Measurements from ENCODE around the gene CEMIP. TPM values are rescaled to one million over a fixed set of nuclear protein-coding genes. Genes with fewer than 3 reads are reported as not detected.

The CEMIP gene
- total and polyA plus RNA-seq, 2 of the 13 experiments (the other 11 are each of a cell fraction or from before 2014, with no cell fraction given) = 4.3 to 28.5 TPM

DNA sequence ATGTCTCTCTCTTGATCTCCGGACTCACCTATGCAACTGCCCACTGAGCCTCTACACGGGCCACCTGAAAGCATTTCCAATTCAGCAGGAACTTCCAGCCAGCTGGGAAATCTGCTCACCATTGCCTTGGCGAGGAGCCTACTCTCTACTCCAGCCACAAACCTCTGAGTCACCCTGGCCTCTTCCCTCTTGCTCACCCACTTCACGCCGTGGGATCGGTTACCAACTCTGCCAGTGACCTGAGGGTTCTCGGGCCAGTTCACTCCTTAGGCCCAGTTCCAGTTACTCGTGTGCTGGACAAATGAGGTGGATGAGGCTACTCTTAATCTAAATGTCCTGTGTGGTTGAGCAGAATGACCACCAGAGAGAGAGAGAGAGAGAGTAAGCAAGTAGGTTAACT is 70.1 kb downstream of the CEMIP start:
- DNase-seq (ENCODE audit: low spot score) (no peak), ATAC-seq (no peak), FAIRE-seq (no peak)
- whole genome bisulfite sequencing (ENCODE audit: low lambda C conversion rate) = 98% methylated on average over 8 of the region's 8 CpGs
- CTCF ChIA-PET (ENCODE audit: low intra/inter-chr PET ratio, low total read pairs) = no interaction called here
- in situ Hi-C loops (cut with HindIII; ENCODE audit: extremely low pct_ligation_motif_present, low pct_unique_long_range_greater_than_20kb) = no loop called here
- intact Hi-C loops (cut with micrococcal nuclease; ENCODE audit: unreplicated experiment) = no loop called here
- H3K27me3 ChIP-seq (ENCODE audit: control insufficient read depth in 1 of 2, insufficient read depth in 2 of 2, low read length in 2 of 2) = no peaks in the 10 kb centered on the region
- no peak overlapping the region for H3K9ac ChIP-seq (ENCODE audit: insufficient read depth, low read depth, low read length)
- TF ChIP-seq TAF15 (IDR thresholded peaks at IDR 0.05; ENCODE audit: low read depth, low read length, poor library complexity, severe bottlenecking) (no peak), RXRB (CRISPR knock-in tag; IDR thresholded peaks at IDR 0.05; ENCODE audit: borderline replicate concordance) (no peak), ZNF335 (CRISPR knock-in tag; IDR thresholded peaks at IDR 0.05) (no peak)
- TF ChIP-seq, protein P1, sequence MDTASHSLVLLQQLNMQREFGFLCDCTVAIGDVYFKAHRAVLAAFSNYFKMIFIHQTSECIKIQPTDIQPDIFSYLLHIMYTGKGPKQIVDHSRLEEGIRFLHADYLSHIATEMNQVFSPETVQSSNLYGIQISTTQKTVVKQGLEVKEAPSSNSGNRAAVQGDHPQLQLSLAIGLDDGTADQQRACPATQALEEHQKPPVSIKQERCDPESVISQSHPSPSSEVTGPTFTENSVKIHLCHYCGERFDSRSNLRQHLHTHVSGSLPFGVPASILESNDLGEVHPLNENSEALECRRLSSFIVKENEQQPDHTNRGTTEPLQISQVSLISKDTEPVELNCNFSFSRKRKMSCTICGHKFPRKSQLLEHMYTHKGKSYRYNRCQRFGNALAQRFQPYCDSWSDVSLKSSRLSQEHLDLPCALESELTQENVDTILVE (CRISPR knock-in tag; IDR thresholded peaks at IDR 0.05) = no peak
- H3K4me1 ChIP-seq (ENCODE audit: insufficient read depth, low read length) = peaks cover 63% of the 10 kb centered on the region
- no peak overlapping the region for H3K27ac ChIP-seq (ENCODE audit: extremely low read length, insufficient read depth, low read length)
- POLR2A ChIA-PET = no interaction called here
- no peak overlapping the region for H3K4me2 ChIP-seq (ENCODE audit: low read depth, low read length)
- H3K36me3 ChIP-seq (replicated peaks in 1 of 2; ENCODE audit: control insufficient read depth in 1 of 2, insufficient read depth in 2 of 2, low read length in 2 of 2) = peaks cover 12 to 36% of the 10 kb centered on the region in 2 experiments; a peak in 3 of 5 replicates
- H2AFZ ChIP-seq (ENCODE audit: low read length) = no peak overlapping the region
- no peak overlapping the region for H3K4me3 ChIP-seq (replicated peaks in 1 of 3; ENCODE audit: insufficient read depth in 1 of 3, low read depth in 2 of 3, low read length in 3 of 3)
- no peaks in the 10 kb centered on the region for H4K20me1 ChIP-seq (ENCODE audit: insufficient read depth, low read length)
- BruUV-seq (replicated peaks) = no TSS peak
- H3K9me3 ChIP-seq (ENCODE audit: low read length) = no peaks in the 10 kb centered on the region
- H3K79me2 ChIP-seq (ENCODE audit: insufficient read depth, low read length) = no peaks in the 10 kb centered on the region

DNA sequence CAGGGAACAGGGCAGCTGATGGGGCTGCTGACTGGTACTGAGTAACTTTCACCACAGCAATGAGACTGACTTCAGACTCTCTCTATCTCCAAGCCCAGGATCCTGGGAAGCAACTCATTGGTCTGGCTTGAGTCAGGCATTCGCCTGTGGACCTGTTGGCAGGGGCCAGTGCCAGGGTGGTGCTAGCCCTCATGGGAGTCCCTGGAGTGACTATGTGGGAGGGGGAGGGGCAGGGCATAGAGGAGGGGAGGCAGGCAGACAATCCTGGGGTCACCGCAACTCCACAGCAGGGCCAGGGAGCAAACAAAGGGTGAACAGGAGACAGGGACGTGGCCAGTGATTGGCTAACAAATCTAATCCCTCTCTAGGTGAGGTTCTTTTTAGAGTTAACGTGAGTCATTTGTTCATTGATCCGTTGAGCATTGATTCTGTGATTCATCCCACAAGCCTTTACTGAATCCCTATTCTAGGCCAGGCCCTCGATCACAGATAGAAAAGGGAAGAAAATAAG is 71.8 kb downstream of the CEMIP start:
- in situ Hi-C loops (cut with HindIII; ENCODE audit: extremely low pct_ligation_motif_present, low pct_unique_long_range_greater_than_20kb) = no loop called here
- ATAC-seq = peak; percentile 50
- no peak for TF ChIP-seq FOXJ3 (CRISPR knock-in tag; IDR thresholded peaks at IDR 0.05; ENCODE audit: borderline replicate concordance)
- TF ChIP-seq AHDC1 (CRISPR knock-in tag; IDR thresholded peaks at IDR 0.05; ENCODE audit: borderline replicate concordance) = no peak
- no peak for TF ChIP-seq CEBPB (IDR thresholded peaks at IDR 0.05; ENCODE audit: borderline replicate concordance, low read depth, low read length)
- no peak for TF ChIP-seq ZNF264 (CRISPR knock-in tag; IDR thresholded peaks at IDR 0.05)
- no peak for TF ChIP-seq ATF2 (CRISPR knock-in tag; IDR thresholded peaks at IDR 0.05)
- TF ChIP-seq NCOA2 (CRISPR knock-in tag; IDR thresholded peaks at IDR 0.05) = no peak

More for the DNA sequence above, 71.8 kb downstream of the CEMIP start:
- H2AFZ ChIP-seq (ENCODE audit: low read length) = no peak overlapping the region
- POLR2A ChIA-PET = no interaction called here
- peaks cover 9 to 28% of the 10 kb centered on the region in 2 experiments; a peak in 3 of 5 replicates for H3K36me3 ChIP-seq (replicated peaks in 1 of 2; ENCODE audit: control insufficient read depth in 1 of 2, insufficient read depth in 2 of 2, low read length in 2 of 2)
- H3K9ac ChIP-seq (ENCODE audit: insufficient read depth, low read depth, low read length) = no peak overlapping the region
- CTCF ChIA-PET (ENCODE audit: low intra/inter-chr PET ratio, low total read pairs) = no interaction called here
- no peak overlapping the region for H3K27ac ChIP-seq (ENCODE audit: extremely low read length, insufficient read depth, low read length)
- BruUV-seq (replicated peaks) = no TSS peak
- FAIRE-seq = no peak
- WGBS (ENCODE audit: low lambda C conversion rate) = 69% methylated on average over 6 of the region's 6 CpGs
- DNase-seq (ENCODE audit: low spot score) = peak; percentile 10
- no peaks in the 10 kb centered on the region for H3K9me3 ChIP-seq (ENCODE audit: low read length)
- H3K4me2 ChIP-seq (ENCODE audit: low read depth, low read length) = no peak overlapping the region
- peaks cover 64% of the 10 kb centered on the region for H3K4me1 ChIP-seq (ENCODE audit: insufficient read depth, low read length)
- no peaks in the 10 kb centered on the region for H3K79me2 ChIP-seq (ENCODE audit: insufficient read depth, low read length)
- H3K4me3 ChIP-seq (replicated peaks in 1 of 3; ENCODE audit: insufficient read depth in 1 of 3, low read depth in 2 of 3, low read length in 3 of 3) = no peak overlapping the region
- no peaks in the 10 kb centered on the region for H3K27me3 ChIP-seq (ENCODE audit: control insufficient read depth in 1 of 2, insufficient read depth in 2 of 2, low read length in 2 of 2)
- intact Hi-C loops (cut with micrococcal nuclease; ENCODE audit: unreplicated experiment) = no loop called here
- no peaks in the 10 kb centered on the region for H4K20me1 ChIP-seq (ENCODE audit: insufficient read depth, low read length)
